WI38 (cell line): Measurements from ENCODE around the gene DDX49.

Experiments used
- H3K4me3 ChIP-seq: 2 replicates; pipeline ENCODE4 v1.5.1; 2011; ENCODE audit warnings: low read depth, mild to moderate bottlenecking, control low read depth, low read length
- TF ChIP-seq, protein P1 (sequence below): IDR thresholded peaks from 2 replicates; pipeline ENCODE4 v1.5.1; 2012; ENCODE audit warnings: low read depth, mild to moderate bottlenecking, control low read depth, low read length

DDX49 gene

DNA sequence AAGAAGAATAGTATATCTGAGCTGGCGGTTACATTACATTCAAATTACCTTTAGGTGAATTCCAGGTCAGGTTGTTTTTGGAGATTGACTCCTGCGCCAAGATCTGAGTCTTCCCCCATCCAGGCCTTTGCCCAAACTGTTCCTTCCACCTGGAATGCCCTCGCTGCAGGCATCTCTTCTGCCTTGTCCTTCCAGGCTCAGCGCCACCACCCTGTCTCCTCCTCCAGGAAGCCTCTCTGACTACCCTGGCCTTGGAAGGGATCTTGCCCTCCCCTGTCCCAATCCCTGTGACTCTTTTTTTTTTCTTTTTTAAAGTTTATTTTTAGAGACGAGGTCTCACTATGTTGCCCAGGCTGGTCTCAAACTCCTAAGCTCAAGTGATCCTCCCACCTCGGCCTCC lies 23.2 kb downstream of the DDX49 start:
- no peak overlapping the region for H3K4me3 ChIP-seq
- TF ChIP-seq, protein P1, sequence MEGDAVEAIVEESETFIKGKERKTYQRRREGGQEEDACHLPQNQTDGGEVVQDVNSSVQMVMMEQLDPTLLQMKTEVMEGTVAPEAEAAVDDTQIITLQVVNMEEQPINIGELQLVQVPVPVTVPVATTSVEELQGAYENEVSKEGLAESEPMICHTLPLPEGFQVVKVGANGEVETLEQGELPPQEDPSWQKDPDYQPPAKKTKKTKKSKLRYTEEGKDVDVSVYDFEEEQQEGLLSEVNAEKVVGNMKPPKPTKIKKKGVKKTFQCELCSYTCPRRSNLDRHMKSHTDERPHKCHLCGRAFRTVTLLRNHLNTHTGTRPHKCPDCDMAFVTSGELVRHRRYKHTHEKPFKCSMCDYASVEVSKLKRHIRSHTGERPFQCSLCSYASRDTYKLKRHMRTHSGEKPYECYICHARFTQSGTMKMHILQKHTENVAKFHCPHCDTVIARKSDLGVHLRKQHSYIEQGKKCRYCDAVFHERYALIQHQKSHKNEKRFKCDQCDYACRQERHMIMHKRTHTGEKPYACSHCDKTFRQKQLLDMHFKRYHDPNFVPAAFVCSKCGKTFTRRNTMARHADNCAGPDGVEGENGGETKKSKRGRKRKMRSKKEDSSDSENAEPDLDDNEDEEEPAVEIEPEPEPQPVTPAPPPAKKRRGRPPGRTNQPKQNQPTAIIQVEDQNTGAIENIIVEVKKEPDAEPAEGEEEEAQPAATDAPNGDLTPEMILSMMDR, result no peak

DNA sequence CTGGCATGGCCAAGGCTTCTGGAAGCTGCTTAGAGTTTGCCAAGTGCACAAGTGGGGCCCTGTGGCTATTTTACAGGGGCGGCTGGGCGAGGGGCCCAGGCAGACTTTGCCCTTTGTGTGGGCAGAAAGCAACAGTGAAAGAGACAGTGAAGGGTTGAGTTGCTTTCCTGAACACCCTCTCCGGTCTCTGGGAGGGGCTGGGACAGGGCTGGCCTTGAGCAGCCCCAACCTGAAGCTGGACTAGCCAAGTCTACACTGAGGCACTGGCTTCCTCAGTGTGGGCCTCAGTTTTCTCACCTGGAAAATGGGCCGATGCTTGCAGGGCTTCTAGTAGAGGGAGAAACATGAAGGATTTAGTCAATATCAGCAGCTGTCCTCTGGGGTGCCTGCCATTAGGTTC lies 23.9 kb downstream of the DDX49 start:
- TF ChIP-seq, protein P1, result no peak
- no peak overlapping the region for H3K4me3 ChIP-seq

DNA sequence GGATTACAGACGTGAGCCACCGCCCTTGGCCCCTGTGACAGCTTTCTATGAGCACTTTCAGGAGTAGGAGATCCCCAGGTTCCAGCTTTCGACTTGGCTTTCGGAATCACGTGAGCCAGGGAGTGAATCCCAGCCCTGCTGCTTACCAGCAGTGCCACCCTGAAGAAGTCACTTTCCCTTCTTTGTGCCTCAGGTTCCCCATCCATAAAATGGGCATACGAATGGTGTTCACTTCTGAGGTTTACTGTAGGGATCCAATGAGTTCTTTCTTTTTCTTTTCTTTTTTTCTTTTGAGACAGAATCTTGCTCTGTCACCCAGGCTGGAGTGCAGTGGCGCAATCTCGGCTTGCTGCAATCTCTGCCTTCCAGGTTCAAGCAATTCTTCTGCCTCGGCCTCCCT lies 25.8 kb downstream of the DDX49 start:
- no peak overlapping the region for H3K4me3 ChIP-seq
- TF ChIP-seq, protein P1, result no peak

DNA sequence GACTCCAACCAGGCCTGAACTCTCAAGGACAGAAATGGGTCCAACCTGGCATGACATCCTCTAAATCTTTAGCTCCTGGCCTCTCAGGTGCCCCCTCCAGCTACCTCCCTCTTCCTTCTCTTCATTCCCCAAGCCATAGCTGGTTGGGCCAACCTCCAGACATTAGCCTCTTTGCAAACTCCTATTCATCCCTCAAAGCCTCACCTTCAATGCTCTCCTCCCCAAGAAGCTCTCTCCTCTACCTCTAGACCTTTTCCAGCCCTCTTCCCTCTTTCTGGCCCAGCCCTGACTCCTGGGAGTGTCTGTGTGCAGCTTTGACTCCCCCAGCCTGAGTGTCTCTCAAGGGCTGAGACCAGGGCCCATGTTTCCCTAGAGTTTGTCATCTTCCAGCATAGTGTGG lies 26.8 kb downstream of the DDX49 start:
- TF ChIP-seq, protein P1, result no peak
- H3K4me3 ChIP-seq, result no peak overlapping the region

DNA sequence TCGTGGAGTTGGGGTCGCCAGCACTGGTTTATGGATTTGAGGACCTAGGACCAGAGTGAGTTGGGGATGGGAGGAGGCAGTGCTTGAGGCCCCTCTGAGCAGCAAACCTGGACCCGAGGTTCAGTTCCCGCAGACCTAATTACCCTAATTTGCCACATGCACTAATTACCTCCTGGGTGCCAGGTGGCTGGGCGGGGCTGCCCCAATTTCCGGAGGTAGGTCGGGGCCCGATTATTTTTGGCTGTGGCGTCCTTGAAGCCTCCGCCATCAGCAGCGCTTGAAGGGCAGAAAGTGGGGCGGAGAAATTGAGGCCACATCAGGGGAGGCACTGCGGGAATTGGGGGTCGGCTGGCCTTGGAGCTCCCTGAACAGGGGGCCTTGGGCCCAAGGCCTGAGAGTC lies 27.4 kb downstream of the DDX49 start:
- H3K4me3 ChIP-seq, result no peak overlapping the region

DNA sequence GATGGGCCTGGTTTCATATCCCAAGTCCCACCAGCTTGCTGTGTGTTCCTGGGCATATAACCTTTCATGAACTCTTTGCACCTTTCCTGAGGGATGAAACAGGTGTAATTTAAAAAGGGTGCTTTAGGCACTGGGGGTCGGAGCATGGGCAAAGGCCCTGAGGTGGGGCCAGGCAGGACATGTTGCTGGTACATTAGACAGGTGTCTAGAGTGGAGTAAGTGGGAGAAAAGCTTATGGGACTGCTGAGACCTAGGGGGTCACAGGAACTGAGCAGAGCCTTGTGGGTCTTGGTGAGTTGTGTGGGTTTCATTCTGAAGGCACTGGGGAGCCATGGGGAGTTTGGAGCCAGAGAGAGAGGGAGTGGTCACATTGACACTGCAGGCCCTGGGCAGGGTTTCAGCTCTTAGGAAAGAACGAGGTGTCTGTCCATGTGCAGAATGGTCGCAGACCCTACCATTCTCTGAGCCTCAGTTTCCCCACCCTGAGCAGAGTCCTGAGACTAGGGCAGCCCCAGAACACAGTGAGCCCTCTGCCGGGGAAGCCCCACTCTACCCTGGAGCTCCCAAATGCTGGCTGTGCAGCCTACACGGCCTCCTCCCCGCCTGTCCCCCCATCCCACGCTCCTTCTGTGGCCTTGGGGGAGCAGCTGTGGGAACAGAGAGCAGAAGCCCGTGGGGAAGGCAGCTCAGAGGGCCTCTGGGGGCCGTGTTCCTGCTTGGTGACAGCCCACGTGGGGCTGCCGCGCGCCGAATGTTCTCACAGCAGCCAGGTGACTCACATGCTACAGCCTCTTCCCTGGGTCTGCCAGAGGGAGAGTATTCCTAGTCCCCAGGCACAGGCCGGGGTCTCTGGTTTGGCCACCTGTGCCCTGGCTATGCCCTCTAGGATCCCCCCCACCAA lies 28.8 kb downstream of the DDX49 start:
- H3K4me3 ChIP-seq, result no peak overlapping the region
- TF ChIP-seq, protein P1, result no peak

More for the DNA sequence above, 27.4 kb downstream of the DDX49 start:
- TF ChIP-seq, protein P1, result no peak

DNA sequence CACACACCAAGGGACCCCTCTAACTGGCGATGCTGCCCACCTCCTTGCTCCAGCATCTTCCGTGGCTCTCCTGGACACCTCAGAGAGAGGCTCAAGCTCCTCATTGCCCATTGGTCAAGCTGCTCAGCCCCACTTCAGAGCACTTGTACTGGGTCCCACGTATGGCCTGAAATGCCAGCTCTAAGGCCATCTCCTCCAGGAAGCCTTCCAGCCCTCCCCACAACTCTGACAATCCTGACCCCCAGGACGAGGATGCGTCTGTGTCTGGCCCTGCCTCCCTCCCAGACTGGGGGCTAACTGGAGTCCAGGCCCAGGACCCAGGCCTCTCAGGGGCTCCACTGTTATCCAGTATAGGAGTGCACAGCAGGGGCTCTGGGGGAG lies 29.5 kb downstream of the DDX49 start:
- TF ChIP-seq, protein P1, result no peak
- no peak overlapping the region for H3K4me3 ChIP-seq
